B cell (primary cell): ENCODE measurements around the gene MTG2. TPM values are rescaled to one million over a fixed set of nuclear protein-coding genes. Genes with fewer than 3 reads are reported as not detected.

Source experiments
- ATAC-seq: fragments of 200-7000 bp; cut with Tn5 transposase; one replicate; pipeline ENCODE4 v1.10.0; 2021; ENCODE audit warnings: low read depth, mild to moderate bottlenecking, moderate number of reproducible peaks, moderate library complexity
- CTCF ChIA-PET: fragments of 350-600 bp; sonication (Branson Sonifier 250); formaldehyde crosslinking; loops from one replicate; lab custom pipeline; 2021; ENCODE audit warnings: antibody characterized with exemption, inconsistent platforms; lab: Charles Lee
- POLR2A ChIA-PET: fragments of 350-600 bp; sonication (Branson Sonifier 250); formaldehyde crosslinking; loops from one replicate; lab custom pipeline; 2021; ENCODE audit warnings: antibody characterized with exemption; lab: Charles Lee
- DNase-seq: peaks from one replicate; pipeline ENCODE4 v3.0.0; 2013
- H2AFZ ChIP-seq: 2 replicates; pipeline ENCODE4 v1.6.1; 2012; ENCODE audit warnings: mild to moderate bottlenecking, low read depth, low read length; ENCODE audit not compliant: insufficient read depth, poor library complexity, severe bottlenecking
- H3K27ac ChIP-seq, 2 donors: 1 replicate in 1 of 2; 2 replicates in 1 of 2; pipeline ENCODE4 v1.5.1; 2012 to 2013; ENCODE audit warnings: low read length in 2 of 2, mild to moderate bottlenecking in 2 of 2, moderate library complexity in 1 of 2
- H3K27me3 ChIP-seq, 4 experiments: fragments of 200-600 bp in 1 of 4; sonication (generic) in 1 of 4; replicated peaks in 1 of 4; 1 replicate in 2 of 4; 2 replicates in 2 of 4; pipeline versions ENCODE4 v1.6.1 to v1.7.0; 2013 to 2016; ENCODE audit warnings: low read length in 3 of 4, mild to moderate bottlenecking in 2 of 4, mixed read lengths in 1 of 4, moderate library complexity in 1 of 4; ENCODE audit not compliant: insufficient read depth in 4 of 4, control insufficient read depth in 3 of 4; ENCODE audit errors: control extremely low read depth in 1 of 4
- H3K36me3 ChIP-seq, 2 experiments: replicated peaks in 1 of 2; 1 replicate in 1 of 2; 2 replicates in 1 of 2; pipeline versions ENCODE4 v1.6.1 to v1.7.1; 2013; ENCODE audit warnings: low read length in 1 of 2; ENCODE audit not compliant: insufficient read depth in 2 of 2, control insufficient read depth in 1 of 2; ENCODE audit errors: control extremely low read depth in 1 of 2, extremely low read depth in 1 of 2
- H3K4me1 ChIP-seq, 2 donors: fragments of 200-600 bp in 1 of 2; sonication (generic) in 1 of 2; 1 replicate in 1 of 2; 2 replicates in 1 of 2; pipeline versions ENCODE4 v1.5.1 to v1.6.1; 2013 to 2017; ENCODE audit warnings: low read length in 2 of 2; ENCODE audit not compliant: control insufficient read depth in 2 of 2, insufficient read depth in 2 of 2
- H3K4me2 ChIP-seq: replicated peaks from 2 replicates; pipeline ENCODE3; 2012; ENCODE audit warnings: mild to moderate bottlenecking, low read depth, low read length; ENCODE audit not compliant: poor library complexity, severe bottlenecking
- H3K4me3 ChIP-seq, 5 experiments: fragments of 200-600 bp in 1 of 5; sonication (generic) in 1 of 5; 1 replicate in 3 of 5; 2 replicates in 2 of 5; pipeline versions ENCODE4 v1.5.1 to v1.7.0; 2011 to 2016; ENCODE audit warnings: low read length in 4 of 5, mild to moderate bottlenecking in 4 of 5, low read depth in 2 of 5, control low read depth in 1 of 5, moderate library complexity in 1 of 5; ENCODE audit not compliant: insufficient read depth in 1 of 5; ENCODE audit errors: control extremely low read depth in 1 of 5, extremely low read depth in 1 of 5
- H3K79me2 ChIP-seq: fragments of 200-600 bp; sonication (generic); one replicate; pipeline ENCODE4 v1.6.0; 2016; ENCODE audit warnings: low read length; ENCODE audit not compliant: control insufficient read depth, insufficient read depth
- H3K9ac ChIP-seq: fragments of 200-600 bp; sonication (generic); 2 replicates; pipeline ENCODE4 v1.6.1; 2017; ENCODE audit warnings: mild to moderate bottlenecking, low read length, moderate library complexity
- H3K9me3 ChIP-seq, 3 donors: one replicate each; pipeline versions ENCODE4 v1.6.1 to v1.7.1; 2013; ENCODE audit warnings: low read length in 2 of 3; ENCODE audit not compliant: control insufficient read depth in 2 of 3, insufficient read depth in 1 of 3; ENCODE audit errors: control extremely low read depth in 1 of 3
- H4K20me1 ChIP-seq: 2 replicates; pipeline ENCODE4 v1.6.0; 2012; ENCODE audit warnings: mild to moderate bottlenecking, low read length; ENCODE audit not compliant: insufficient read depth, control insufficient read depth, poor library complexity, severe bottlenecking
- H3K27ac Mint-ChIP-seq: one replicate; pipeline ENCODE4 v1.8.0; 2021; ENCODE audit warnings: mixed read lengths
- H3K27me3 Mint-ChIP-seq: one replicate; pipeline ENCODE4 v1.8.0; 2021; ENCODE audit warnings: mixed read lengths
- H3K4me1 Mint-ChIP-seq: one replicate; pipeline ENCODE4 v1.8.0; 2021; ENCODE audit warnings: mixed read lengths
- H3K4me3 Mint-ChIP-seq: one replicate; pipeline ENCODE4 v1.8.0; 2021; ENCODE audit warnings: mixed read lengths
- H3K9me3 Mint-ChIP-seq: one replicate; pipeline ENCODE4 v1.8.0; 2022; ENCODE audit warnings: mixed read lengths; ENCODE audit not compliant: insufficient read depth
- EZH2 ChIP-seq: IDR thresholded peaks from 2 replicates; pipeline ENCODE4 v1.6.1; 2012; ENCODE audit warnings: borderline replicate concordance, low read depth, mild to moderate bottlenecking, moderate library complexity, low read length; ENCODE audit not compliant: insufficient read depth, poor library complexity, severe bottlenecking
- WGBS: methylation state at CpG from one replicate; pipeline ENCODE4 v1.1.5; 2013; ENCODE audit warnings: missing lambda C conversion rate; ENCODE audit not compliant: insufficient coverage; 5-methylcytosine and 5-hydroxymethylcytosine counted together
- intact Hi-C: fragments of 100-400 bp; cut with micrococcal nuclease; formaldehyde crosslinking; loops from one replicate; pipeline ENCODE4 v1.10.0; 2022
- polyA plus RNA-seq: library from polyadenylated mRNA; depleted of rRNA; stranded (reverse); fragments of >200 nt; gene quantifications from 2 replicates; pipeline ENCODE4 v1.2.3, GENCODE V29; 2012
- total RNA-seq, 2 donors: library from RNA; stranded (reverse); fragments of 120-200 nt in 1 of 2; gene quantifications; 1 replicate in 1 of 2; 2 replicates in 1 of 2; pipeline versions ENCODE4 v1.2.3 to v1.2.4, GENCODE V29; 2013 to 2022
- TF ChIP-seq, protein P1 (sequence below): fragments of 200-600 bp; IDR thresholded peaks from one replicate; pipeline ENCODE4 v1.8.0; 2022; ENCODE audit warnings: antibody characterized with exemption, mild to moderate bottlenecking

Gene MTG2
- total and polyA plus RNA-seq, 2 donors (not counting 1 experiment from before 2014, with no cell fraction given) = 29.6 to 48.4 TPM

DNA sequence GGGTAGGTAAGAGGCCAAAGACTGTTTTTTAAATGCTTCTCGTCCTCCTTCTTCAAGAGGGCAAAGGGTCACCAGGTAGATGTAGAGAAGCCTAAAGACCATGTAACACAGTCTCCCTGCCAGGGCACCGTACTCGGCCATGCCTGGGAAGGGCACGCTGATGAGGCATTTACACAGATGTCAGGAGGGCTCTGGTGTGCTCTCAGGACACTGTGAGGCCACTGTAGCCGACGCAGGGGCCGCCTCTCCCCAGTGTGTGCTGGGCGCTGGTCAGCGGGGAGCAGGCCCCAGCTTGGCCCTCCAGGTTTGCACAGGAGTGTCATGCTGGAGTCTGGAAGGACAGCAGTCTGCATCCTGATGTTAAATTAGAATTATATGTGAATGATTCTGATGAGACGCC lies 7.1 kb upstream of the MTG2 start:
- no peak overlapping the region for H3K27ac Mint-ChIP-seq
- WGBS = 96% methylated on average over 6 of the region's 10 CpGs
- no peak overlapping the region for H3K27ac ChIP-seq
- H3K36me3 ChIP-seq = no peaks in the 10 kb centered on the region
- no peaks in the 10 kb centered on the region for H3K27me3 Mint-ChIP-seq
- ChIA-PET POLR2A (no interaction called here), CTCF (no interaction called here)
- intact Hi-C loops = no loop called here
- H3K4me1 ChIP-seq = no peaks in the 10 kb centered on the region
- no peak for ATAC-seq
- H3K9ac ChIP-seq = no peak overlapping the region
- H3K27me3 ChIP-seq = no peaks in the 10 kb centered on the region
- H3K4me2 ChIP-seq = no peak overlapping the region
- no peaks in the 10 kb centered on the region for H3K9me3 ChIP-seq
- H3K9me3 Mint-ChIP-seq = no peaks in the 10 kb centered on the region
- H3K4me3 Mint-ChIP-seq = no peak overlapping the region
- TF ChIP-seq, protein P1, sequence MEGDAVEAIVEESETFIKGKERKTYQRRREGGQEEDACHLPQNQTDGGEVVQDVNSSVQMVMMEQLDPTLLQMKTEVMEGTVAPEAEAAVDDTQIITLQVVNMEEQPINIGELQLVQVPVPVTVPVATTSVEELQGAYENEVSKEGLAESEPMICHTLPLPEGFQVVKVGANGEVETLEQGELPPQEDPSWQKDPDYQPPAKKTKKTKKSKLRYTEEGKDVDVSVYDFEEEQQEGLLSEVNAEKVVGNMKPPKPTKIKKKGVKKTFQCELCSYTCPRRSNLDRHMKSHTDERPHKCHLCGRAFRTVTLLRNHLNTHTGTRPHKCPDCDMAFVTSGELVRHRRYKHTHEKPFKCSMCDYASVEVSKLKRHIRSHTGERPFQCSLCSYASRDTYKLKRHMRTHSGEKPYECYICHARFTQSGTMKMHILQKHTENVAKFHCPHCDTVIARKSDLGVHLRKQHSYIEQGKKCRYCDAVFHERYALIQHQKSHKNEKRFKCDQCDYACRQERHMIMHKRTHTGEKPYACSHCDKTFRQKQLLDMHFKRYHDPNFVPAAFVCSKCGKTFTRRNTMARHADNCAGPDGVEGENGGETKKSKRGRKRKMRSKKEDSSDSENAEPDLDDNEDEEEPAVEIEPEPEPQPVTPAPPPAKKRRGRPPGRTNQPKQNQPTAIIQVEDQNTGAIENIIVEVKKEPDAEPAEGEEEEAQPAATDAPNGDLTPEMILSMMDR = no peak
- no peak for TF ChIP-seq EZH2
- no peaks in the 10 kb centered on the region for H3K4me1 Mint-ChIP-seq
- no peak for DNase-seq
- no peaks in the 10 kb centered on the region for H3K79me2 ChIP-seq
- no peaks in the 10 kb centered on the region for H4K20me1 ChIP-seq
- H2AFZ ChIP-seq = no peak overlapping the region
- H3K4me3 ChIP-seq = no peak overlapping the region

DNA sequence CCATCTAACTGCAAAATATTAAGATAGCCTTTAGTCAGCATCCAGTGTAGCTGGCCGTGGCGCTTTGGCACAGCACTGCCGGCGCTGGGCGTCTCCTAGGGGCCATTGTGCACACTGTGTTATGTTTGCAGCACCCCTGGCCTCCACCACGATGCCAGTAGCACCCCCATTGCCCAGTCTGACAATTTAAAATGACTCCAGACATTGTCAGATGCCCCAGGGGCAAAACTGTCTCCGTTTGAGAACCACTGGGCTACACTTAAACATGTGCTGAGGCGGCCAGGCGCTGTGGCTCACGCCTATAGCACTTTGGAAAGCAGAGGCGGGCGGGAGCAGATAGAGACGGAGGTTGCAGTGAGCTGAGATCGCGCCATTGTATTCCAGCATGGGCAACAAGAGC lies 6.0 kb upstream of the MTG2 start:
- ChIA-PET POLR2A (no interaction called here), CTCF (no interaction called here)
- no peak for DNase-seq
- H3K9me3 Mint-ChIP-seq = no peaks in the 10 kb centered on the region
- WGBS = 96% methylated on average over 15 of the region's 15 CpGs
- Histone ChIP-seq H3K4me1 (peaks cover under 1 to 1% of the 10 kb centered on the region in 2 donors), H3K27me3 (no peaks in the 10 kb centered on the region), H3K9ac (no peak overlapping the region), H3K79me2 (no peaks in the 10 kb centered on the region), H3K27ac (no peak overlapping the region), H2AFZ (no peak overlapping the region), H3K9me3 (no peaks in the 10 kb centered on the region), H3K36me3 (no peaks in the 10 kb centered on the region), H4K20me1 (no peaks in the 10 kb centered on the region), H3K4me2 (no peak overlapping the region), H3K4me3 (no peak overlapping the region)
- H3K4me3 Mint-ChIP-seq = no peak overlapping the region
- H3K4me1 Mint-ChIP-seq = peaks cover 4% of the 10 kb centered on the region
- no peak for TF ChIP-seq EZH2
- TF ChIP-seq, protein P1 = no peak
- intact Hi-C loops = no loop called here
- no peaks in the 10 kb centered on the region for H3K27me3 Mint-ChIP-seq
- ATAC-seq = no peak
- H3K27ac Mint-ChIP-seq = no peak overlapping the region
